GM12892 (cell line): ENCODE measurements around the gene CTNND2.

ENCODE experiments used
- POLR2A ChIP-seq: IDR thresholded peaks from 2 replicates; pipeline ENCODE4 v1.6.1; 2011; ENCODE audit warnings: low read depth, low read length, control low read depth
- TAF1 ChIP-seq: IDR thresholded peaks from 2 replicates; pipeline ENCODE4 v1.6.1; 2011; ENCODE audit warnings: low read depth, mild to moderate bottlenecking, control low read depth, low read length, borderline replicate concordance

GRCh38 chr5:11897781-11898180 is 6.5 kb downstream of the CTNND2 start:
- TF ChIP-seq POLR2A = no peak
- no peak for TF ChIP-seq TAF1
